GM12874 (cell line): ENCODE data around the gene NTHL1.

Experiments
- CTCF ChIP-seq: IDR thresholded peaks from 2 replicates; pipeline ENCODE4 v1.5.1; 2011; ENCODE audit warnings: low read depth, mild to moderate bottlenecking, control low read depth, low read length, moderate library complexity; ENCODE audit not compliant: insufficient read depth

The NTHL1 gene

DNA sequence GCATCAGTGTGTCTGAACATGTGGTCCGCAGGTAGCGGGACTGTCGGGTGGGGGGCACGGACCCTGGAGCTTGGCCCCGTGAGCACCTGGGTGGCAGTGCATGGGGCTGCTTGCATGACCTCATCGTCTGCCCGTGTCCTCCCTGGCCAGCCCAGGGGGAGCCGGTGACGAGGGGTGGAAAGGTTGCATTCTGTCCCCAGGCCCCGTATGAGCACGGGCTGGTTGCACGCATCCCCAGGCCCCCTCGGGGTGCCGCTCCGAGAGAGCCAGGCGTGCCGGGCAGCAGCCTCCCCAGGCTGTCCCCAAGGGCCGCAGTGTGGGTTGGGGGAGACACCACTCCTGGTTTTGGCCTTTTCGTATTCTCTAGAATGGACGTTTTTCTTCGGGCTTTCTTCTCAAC, 30.1 kb upstream of the NTHL1 start:
- TF ChIP-seq CTCF = no peak

DNA sequence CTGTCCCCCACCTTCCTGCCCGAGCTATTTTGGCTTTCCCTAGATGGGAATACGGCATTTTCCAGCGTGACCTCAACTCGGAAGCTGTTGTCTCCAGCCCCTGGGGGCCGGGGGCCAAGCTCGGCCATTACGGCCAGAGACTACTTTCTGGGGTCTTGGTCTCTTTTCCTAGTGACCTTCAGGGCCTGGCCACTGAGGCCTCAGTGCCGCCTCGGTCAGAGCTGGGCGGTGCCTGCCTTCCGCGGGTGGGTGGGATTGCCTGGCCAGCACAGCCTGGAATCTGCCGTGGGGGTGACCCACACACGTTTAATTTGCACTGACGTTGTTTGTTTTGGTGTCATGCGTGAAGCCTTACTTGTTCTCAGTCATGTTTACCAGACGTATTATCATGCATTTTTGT, 29.4 kb upstream of the NTHL1 start:
- TF ChIP-seq CTCF = no peak

DNA sequence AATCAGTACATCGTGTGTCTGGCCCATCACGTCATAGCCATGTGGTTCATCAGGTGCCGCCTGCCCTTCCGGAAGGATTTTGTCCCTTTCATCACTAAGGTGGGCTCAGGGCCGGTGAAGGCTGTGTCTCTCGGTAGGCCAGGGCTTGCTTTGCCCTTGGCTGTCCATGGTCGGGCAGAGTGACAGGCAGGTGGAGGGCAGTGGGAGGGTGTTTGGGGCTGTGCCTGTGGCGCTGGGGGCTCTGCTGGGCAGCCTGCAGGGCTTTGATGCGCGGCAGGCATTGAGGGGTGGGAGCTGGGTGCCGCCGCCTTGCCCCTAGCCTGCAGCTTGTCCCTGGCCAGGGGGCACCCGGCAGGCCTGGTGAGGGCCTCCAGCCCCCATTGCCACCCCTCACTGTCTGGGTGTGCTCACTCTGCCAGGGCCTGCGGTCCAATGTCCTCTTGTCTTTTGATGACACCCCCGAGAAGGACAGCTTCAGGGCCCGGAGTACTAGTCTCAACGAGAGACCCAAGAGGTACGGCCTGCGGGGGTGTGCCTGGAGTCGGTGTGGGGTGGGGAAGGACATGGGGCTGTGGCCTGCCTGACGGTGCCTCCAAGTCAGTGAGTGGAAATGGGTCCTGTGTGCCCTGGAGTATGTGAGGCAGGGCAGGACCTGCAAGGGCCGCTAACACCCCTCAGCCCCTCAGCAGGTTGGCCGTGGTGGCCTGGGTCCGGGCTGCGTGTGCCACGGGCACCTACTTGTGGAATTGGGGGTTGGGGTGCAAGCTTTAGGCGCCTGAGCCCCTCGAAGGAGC, 28.6 kb upstream of the NTHL1 start:
- no peak for TF ChIP-seq CTCF

DNA sequence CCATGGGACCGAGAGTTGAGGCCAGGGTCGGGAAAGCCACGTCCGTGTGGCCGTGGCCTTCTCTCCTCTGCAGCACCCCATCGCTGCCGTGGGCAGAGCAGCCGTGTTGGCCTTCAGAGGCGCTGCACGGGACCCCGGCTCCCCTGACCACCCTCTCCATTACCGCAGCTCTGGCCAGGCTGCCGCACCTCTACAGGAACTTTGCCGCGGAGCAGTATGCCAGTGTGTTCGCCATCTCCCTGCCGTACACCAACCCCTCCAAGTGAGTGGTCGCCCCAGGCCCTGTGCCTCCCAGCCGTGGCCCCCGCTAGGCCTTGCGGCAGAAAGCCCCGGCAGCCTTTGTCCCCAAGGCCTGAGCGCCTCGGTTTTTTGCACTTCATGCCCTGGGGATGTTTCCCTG, 28.0 kb upstream of the NTHL1 start:
- no peak for TF ChIP-seq CTCF

DNA sequence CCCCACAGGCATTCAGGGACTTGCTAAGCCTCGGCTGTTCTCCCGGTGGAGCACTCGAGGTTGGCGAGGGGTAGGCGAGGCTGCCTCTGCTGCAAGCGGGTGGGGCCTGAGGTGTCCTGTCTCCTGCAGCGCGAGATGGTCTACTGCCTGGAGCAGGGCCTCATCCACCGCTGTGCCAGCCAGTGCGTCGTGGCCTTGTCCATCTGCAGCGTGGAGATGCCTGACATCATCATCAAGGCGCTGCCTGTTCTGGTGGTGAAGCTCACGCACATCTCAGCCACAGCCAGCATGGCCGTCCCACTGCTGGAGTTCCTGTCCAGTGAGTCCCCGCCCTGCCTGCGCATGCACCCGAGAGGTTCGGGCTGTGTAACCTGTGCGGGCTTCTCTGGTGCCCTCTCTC, 26.4 kb upstream of the NTHL1 start:
- no peak for TF ChIP-seq CTCF

GRCh38 chr16:2072926-2073325, 25.3 kb upstream of the NTHL1 start:
- TF ChIP-seq CTCF = no peak

DNA sequence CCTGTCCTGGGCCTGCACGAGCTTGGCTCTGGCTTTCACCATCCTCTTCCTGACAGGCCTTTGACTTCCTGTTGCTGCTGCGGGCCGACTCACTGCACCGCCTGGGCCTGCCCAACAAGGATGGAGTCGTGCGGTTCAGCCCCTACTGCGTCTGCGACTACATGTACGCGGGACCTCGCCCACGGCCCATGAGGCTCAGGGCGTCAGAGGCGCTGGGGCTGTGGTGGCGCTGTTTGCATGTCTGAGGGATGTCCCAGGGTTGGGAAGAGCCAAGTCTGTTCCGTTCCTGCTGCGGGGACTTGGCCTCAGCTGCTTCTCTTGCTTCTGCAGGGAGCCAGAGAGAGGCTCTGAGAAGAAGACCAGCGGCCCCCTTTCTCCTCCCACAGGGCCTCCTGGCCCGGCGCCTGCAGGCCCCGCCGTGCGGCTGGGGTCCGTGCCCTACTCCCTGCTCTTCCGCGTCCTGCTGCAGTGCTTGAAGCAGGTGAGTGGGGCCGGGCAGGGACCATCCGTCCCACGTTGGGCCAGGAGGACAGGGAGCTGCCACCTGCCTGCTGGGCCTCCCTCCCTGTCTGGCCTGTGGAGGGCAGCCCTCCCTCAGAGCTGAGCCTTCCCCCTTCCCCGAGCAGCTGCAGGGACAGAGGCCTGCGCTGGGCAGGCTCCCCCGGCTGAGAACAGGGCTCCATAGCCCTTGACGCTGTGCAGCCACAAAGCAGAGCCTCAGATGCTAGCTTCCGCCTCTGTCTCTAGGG, 24.0 kb upstream of the NTHL1 start:
- TF ChIP-seq CTCF = no peak
